Breast epithelium (tissue), 4 donors: ENCODE results near the gene CCPG1. TPM values are rescaled to one million over a fixed set of nuclear protein-coding genes. Genes with fewer than 3 reads are reported as not detected.

Experiments
- DNase-seq, 2 donors: peaks; one replicate each; pipeline ENCODE4 v3.0.0-alpha.2; 2019; ENCODE audit warnings: low spot score in 2 of 2
- H3K27ac ChIP-seq, 2 donors: fragments of 200-600 bp; sonication (generic) in 1 of 2; one replicate each; pipeline ENCODE4 v1.5.1; 2016 to 2019; ENCODE audit warnings: mild to moderate bottlenecking in 1 of 2
- H3K27me3 ChIP-seq, 2 donors: fragments of 200-600 bp; sonication (generic) in 1 of 2; one replicate each; pipeline versions ENCODE4 v1.5.1 to v1.6.0; 2017 to 2019; ENCODE audit warnings: control low read depth in 1 of 2, mild to moderate bottlenecking in 1 of 2
- H3K36me3 ChIP-seq: fragments of 200-600 bp; one replicate; pipeline ENCODE4 v1.5.1; 2019
- H3K4me1 ChIP-seq, 2 donors: fragments of 200-600 bp; sonication (generic); one replicate each; pipeline ENCODE4 v1.5.1; 2016 to 2019; ENCODE audit warnings: control low read depth in 1 of 2
- H3K4me3 ChIP-seq, 3 donors: fragments of 200-600 bp; sonication (generic); 1 replicate in 2 of 3; 2 replicates in 1 of 3; pipeline ENCODE4 v1.5.1; 2016 to 2019; ENCODE audit warnings: mild to moderate bottlenecking in 3 of 3, moderate library complexity in 2 of 3
- H3K9me3 ChIP-seq, 2 donors: fragments of 200-600 bp; sonication (generic) in 1 of 2; one replicate each; pipeline ENCODE4 v1.5.1; 2016 to 2019; ENCODE audit warnings: control low read depth in 1 of 2
- POLR2A ChIP-seq: fragments of 450-650 bp; IDR thresholded peaks from one replicate; pipeline ENCODE4 v1.6.1; 2016; ENCODE audit warnings: antibody characterized with exemption, mild to moderate bottlenecking, moderate library complexity
- POLR2AphosphoS5 ChIP-seq, 3 donors: sonication (generic); formaldehyde crosslinking; IDR thresholded peaks; one replicate each; pipeline ENCODE4 v1.6.1; 2017; ENCODE audit warnings: antibody characterized with exemption in 3 of 3
- intact Hi-C: fragments of 100-400 bp; cut with DNase I; formaldehyde crosslinking; loops from one replicate; pipeline ENCODE4 v1.15.1; 2023; ENCODE audit warnings: low total_unique reads
- total RNA-seq, 3 donors: library from RNA; depleted of rRNA; stranded (reverse); fragments of >200 nt; gene quantifications; one replicate each; pipeline ENCODE4 v1.1.0, GENCODE V29; 2016
- TF ChIP-seq, protein P1 (sequence below), 3 donors: fragments of 450-650 bp; IDR thresholded peaks; one replicate each; pipeline ENCODE4 v1.5.1; 2016 to 2017; ENCODE audit warnings: antibody characterized with exemption in 3 of 3, mild to moderate bottlenecking in 3 of 3, moderate library complexity in 3 of 3

Gene CCPG1
- total RNA-seq, 3 donors from 2014 or later: 65.9 to 82.8 (median 74.9) TPM

- no peak for TF ChIP-seq POLR2A
- TF ChIP-seq, protein P1, sequence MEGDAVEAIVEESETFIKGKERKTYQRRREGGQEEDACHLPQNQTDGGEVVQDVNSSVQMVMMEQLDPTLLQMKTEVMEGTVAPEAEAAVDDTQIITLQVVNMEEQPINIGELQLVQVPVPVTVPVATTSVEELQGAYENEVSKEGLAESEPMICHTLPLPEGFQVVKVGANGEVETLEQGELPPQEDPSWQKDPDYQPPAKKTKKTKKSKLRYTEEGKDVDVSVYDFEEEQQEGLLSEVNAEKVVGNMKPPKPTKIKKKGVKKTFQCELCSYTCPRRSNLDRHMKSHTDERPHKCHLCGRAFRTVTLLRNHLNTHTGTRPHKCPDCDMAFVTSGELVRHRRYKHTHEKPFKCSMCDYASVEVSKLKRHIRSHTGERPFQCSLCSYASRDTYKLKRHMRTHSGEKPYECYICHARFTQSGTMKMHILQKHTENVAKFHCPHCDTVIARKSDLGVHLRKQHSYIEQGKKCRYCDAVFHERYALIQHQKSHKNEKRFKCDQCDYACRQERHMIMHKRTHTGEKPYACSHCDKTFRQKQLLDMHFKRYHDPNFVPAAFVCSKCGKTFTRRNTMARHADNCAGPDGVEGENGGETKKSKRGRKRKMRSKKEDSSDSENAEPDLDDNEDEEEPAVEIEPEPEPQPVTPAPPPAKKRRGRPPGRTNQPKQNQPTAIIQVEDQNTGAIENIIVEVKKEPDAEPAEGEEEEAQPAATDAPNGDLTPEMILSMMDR (IDR thresholded peaks at IDR 0.05): no peak
- TF ChIP-seq POLR2AphosphoS5 (IDR thresholded peaks at IDR 0.05): no peak
- Histone ChIP-seq H3K27ac (no peak overlapping the region), H3K4me3 (no peak overlapping the region), H3K9me3 (no peaks in the 10 kb centered on the region), H3K4me1 (no peaks in the 10 kb centered on the region), H3K36me3 (peaks cover 6% of the 10 kb centered on the region), H3K27me3 (no peaks in the 10 kb centered on the region)
- intact Hi-C loops: no loop called here
- DNase-seq: no peak
Measured at GRCh38 chr15:55389264-55389607, 18.9 kb downstream of the CCPG1 start.

DNA sequence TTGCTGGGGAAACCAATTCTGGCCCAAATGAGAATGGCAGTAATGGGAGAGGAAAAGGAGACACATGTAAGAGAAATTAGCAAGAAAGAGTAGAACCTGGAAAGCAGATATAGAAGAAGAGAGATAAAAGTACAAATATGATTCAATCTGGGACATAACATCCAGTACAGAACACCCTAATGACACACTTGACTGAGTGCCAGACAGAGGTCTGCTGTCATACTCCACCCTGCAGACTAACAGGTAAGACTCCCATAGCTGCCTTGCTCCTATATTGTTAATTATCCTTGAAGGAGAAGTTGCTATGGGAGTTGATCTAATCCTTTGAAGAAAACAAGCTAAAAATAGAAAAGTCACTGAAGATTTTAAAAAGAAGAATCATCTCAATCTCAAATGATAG is 21.1 kb downstream of the CCPG1 start:
- no peaks in the 10 kb centered on the region for H3K27me3 ChIP-seq
- no peak overlapping the region for H3K27ac ChIP-seq
- H3K4me1 ChIP-seq: no peaks in the 10 kb centered on the region
- no peak overlapping the region for H3K4me3 ChIP-seq
- TF ChIP-seq, protein P1 (IDR thresholded peaks at IDR 0.05): no peak
- no peak for TF ChIP-seq POLR2AphosphoS5 (IDR thresholded peaks at IDR 0.05)
- no peak for TF ChIP-seq POLR2A
- no peaks in the 10 kb centered on the region for H3K9me3 ChIP-seq
- DNase-seq: no peak
- intact Hi-C loops: no loop called here
- H3K36me3 ChIP-seq: peaks cover 6% of the 10 kb centered on the region

GRCh38 chr15:55383687-55384086 is 24.5 kb downstream of the CCPG1 start:
- H3K4me1 ChIP-seq: no peaks in the 10 kb centered on the region
- TF ChIP-seq POLR2A (no peak), POLR2AphosphoS5 (IDR thresholded peaks at IDR 0.05) (no peak)
- TF ChIP-seq, protein P1 (IDR thresholded peaks at IDR 0.05): no peak
- no peak overlapping the region for H3K4me3 ChIP-seq
- no peaks in the 10 kb centered on the region for H3K9me3 ChIP-seq
- H3K27me3 ChIP-seq: no peaks in the 10 kb centered on the region
- intact Hi-C loops: no loop called here
- no peak for DNase-seq
- peaks cover 6% of the 10 kb centered on the region for H3K36me3 ChIP-seq
- no peak overlapping the region for H3K27ac ChIP-seq

GRCh38 chr15:55381595-55381994 is 26.6 kb downstream of the CCPG1 start:
- Histone ChIP-seq H3K27ac (no peak overlapping the region), H3K9me3 (no peaks in the 10 kb centered on the region), H3K36me3 (no peaks in the 10 kb centered on the region), H3K27me3 (no peaks in the 10 kb centered on the region), H3K4me1 (no peaks in the 10 kb centered on the region), H3K4me3 (no peak overlapping the region)
- no peak for DNase-seq
- intact Hi-C loops: no loop called here
- no peak for TF ChIP-seq POLR2AphosphoS5 (IDR thresholded peaks at IDR 0.05)

GRCh38 chr15:55379095-55379494 is 29.1 kb downstream of the CCPG1 start:
- Histone ChIP-seq H3K4me3 (no peak overlapping the region), H3K27me3 (no peaks in the 10 kb centered on the region), H3K9me3 (no peaks in the 10 kb centered on the region), H3K36me3 (no peaks in the 10 kb centered on the region), H3K27ac (no peak overlapping the region), H3K4me1 (no peaks in the 10 kb centered on the region)
- TF ChIP-seq POLR2A: no peak
- no peak for TF ChIP-seq POLR2AphosphoS5 (IDR thresholded peaks at IDR 0.05)
- TF ChIP-seq, protein P1 (IDR thresholded peaks at IDR 0.05): no peak
- DNase-seq: no peak
- intact Hi-C loops: no loop called here
